K562 (cell line): Measurements from ENCODE around the gene OSCP1. TPM values are rescaled to one million over a fixed set of nuclear protein-coding genes. Genes with fewer than 3 reads are reported as not detected.

Experiments
- ATAC-seq: fragments of 200-7000 bp; cut with Tn5 transposase; 3 replicates; pipeline ENCODE4 v1.9.1; 2020; ENCODE audit warnings: moderate library complexity
- BruUV-seq: library from RNA; stranded (reverse); fragments of 400-500 nt; replicated peaks from 2 replicates; lab custom pipeline; 2021; lab: Mats Ljungman, UMichigan
- CTCF ChIA-PET: fragments of 300-600 bp; formaldehyde crosslinking; extraction: SDS; loops from one replicate; lab custom pipeline; 2021; ENCODE audit warnings: low intra/inter-chr PET ratio; lab: Yijun Ruan, JAX
- POLR2A ChIA-PET: fragments of 300-600, 350-650 bp; sonication (Branson Sonifier 250); formaldehyde crosslinking; extraction: SDS; loops from one replicate; lab custom pipeline; 2021; ENCODE audit warnings: antibody characterized with exemption, inconsistent platforms; lab: Yijun Ruan, JAX
- DNase-seq, 4 experiments: peaks; one replicate each; pipeline versions ENCODE4 v3.0.0 to v3.0.0-alpha.2; 2011 to 2018; ENCODE audit warnings: low spot score in 3 of 4, mixed read lengths in 3 of 4; ENCODE audit errors: extremely low read depth in 1 of 4
- FAIRE-seq: peaks from 2 replicates; lab custom pipeline; 2011; peaks lifted over from hg19 to GRCh38; lab: Jason Lieb, UNC
- H2AFZ ChIP-seq: 2 replicates; pipeline ENCODE4 v1.6.0; 2011; ENCODE audit warnings: low read depth, low read length, control low read depth, inconsistent platforms
- H3K27ac ChIP-seq: fragments of 200-600 bp; 3 replicates; pipeline ENCODE4 v1.8.0; 2011; ENCODE audit warnings: low read depth, mild to moderate bottlenecking, control low read depth, inconsistent platforms, low read length, moderate library complexity, mixed read lengths; ENCODE audit errors: extremely low read depth
- H3K27me3 ChIP-seq, 2 experiments: fragments of 300-600 bp in 1 of 2; 2 replicates in 1 of 2; 3 replicates in 1 of 2; pipeline versions ENCODE4 v1.6.0 to v1.8.0; 2011; ENCODE audit warnings: inconsistent platforms in 2 of 2, low read length in 2 of 2, mild to moderate bottlenecking in 1 of 2, mixed read lengths in 1 of 2, moderate library complexity in 1 of 2; ENCODE audit not compliant: control insufficient read depth in 2 of 2, insufficient read depth in 2 of 2
- H3K36me3 ChIP-seq: fragments of 300-600 bp; 3 replicates; pipeline ENCODE4 v1.8.0; 2011; ENCODE audit warnings: mild to moderate bottlenecking, low read length, inconsistent platforms; ENCODE audit not compliant: control insufficient read depth, insufficient read depth
- H3K4me1 ChIP-seq, 2 experiments: fragments of 200-600 bp in 1 of 2; replicated peaks in 1 of 2; 2 replicates in 1 of 2; 3 replicates in 1 of 2; pipeline versions ENCODE4 v1.5.1 to v1.8.0; 2011; ENCODE audit warnings: inconsistent platforms in 2 of 2, low read length in 2 of 2, mild to moderate bottlenecking in 1 of 2, mixed read lengths in 1 of 2, moderate library complexity in 1 of 2; ENCODE audit not compliant: control insufficient read depth in 2 of 2, insufficient read depth in 2 of 2
- H3K4me2 ChIP-seq: 2 replicates; pipeline ENCODE4 v1.6.1; 2011; ENCODE audit warnings: low read length, control low read depth, inconsistent platforms, mixed read lengths; ENCODE audit not compliant: insufficient read depth
- H3K4me3 ChIP-seq: fragments of 200-600 bp; sonication (generic), shearing (Covaris generic); 2 replicates; pipeline ENCODE4 v1.5.1; 2016; ENCODE audit warnings: control low read depth, inconsistent platforms
- H3K79me2 ChIP-seq: fragments of 200-600 bp; 3 replicates; pipeline ENCODE4 v1.8.0; 2011; ENCODE audit warnings: low read length, inconsistent platforms; ENCODE audit not compliant: control insufficient read depth, insufficient read depth
- H3K9ac ChIP-seq, 2 experiments: 2 replicates each; pipeline versions ENCODE4 v1.6.0 to v1.6.1; 2011; ENCODE audit warnings: low read depth in 2 of 2, low read length in 2 of 2, control low read depth in 1 of 2, inconsistent platforms in 1 of 2, mild to moderate bottlenecking in 1 of 2, mixed read lengths in 1 of 2; ENCODE audit not compliant: insufficient read depth in 1 of 2
- H3K9me1 ChIP-seq: one replicate; pipeline ENCODE4 v1.6.0; 2011; ENCODE audit warnings: inconsistent platforms, mild to moderate bottlenecking, low read length, moderate library complexity; ENCODE audit not compliant: control insufficient read depth, insufficient read depth
- H3K9me3 ChIP-seq: replicated peaks from 2 replicates; pipeline ENCODE4 v1.5.1; 2011; ENCODE audit warnings: low read depth, low read length, inconsistent platforms; ENCODE audit not compliant: control insufficient read depth, insufficient read depth
- H4K20me1 ChIP-seq: replicated peaks from 2 replicates; pipeline ENCODE4 v1.6.1; 2011; ENCODE audit warnings: low read length, inconsistent platforms, mixed read lengths; ENCODE audit not compliant: control insufficient read depth, insufficient read depth
- ARID3B ChIP-seq: fragments of 250-450 bp; sonication (Bioruptor Pico); IDR thresholded peaks from 2 replicates; pipeline ENCODE4 v1.4.0; 2020; ENCODE audit warnings: borderline replicate concordance
- COPS2 ChIP-seq: fragments of 450-650 bp; conservative IDR thresholded peaks from 2 replicates; pipeline ENCODE4 v1.6.1; 2016; ENCODE audit warnings: mild to moderate bottlenecking, moderate library complexity
- CREB3L1 ChIP-seq: fragments of 450-650 bp; IDR thresholded peaks from 2 replicates; pipeline ENCODE4 v1.6.1; 2014; ENCODE audit warnings: low read depth, mild to moderate bottlenecking, moderate library complexity, borderline replicate concordance
- E2F8 ChIP-seq: fragments of 450-650 bp; IDR thresholded peaks from 2 replicates; pipeline ENCODE4 v1.7.1; 2018; ENCODE audit warnings: mild to moderate bottlenecking, low read depth; ENCODE audit not compliant: partially characterized antibody
- FOXJ2 ChIP-seq: fragments of 200-800 bp; sonication (Bioruptor generic); IDR thresholded peaks from 2 replicates; pipeline ENCODE4 v1.6.1; 2016; ENCODE audit warnings: missing genetic modification characterization, missing compliant biosample characterization
- GATAD2A ChIP-seq: fragments of 450-650 bp; IDR thresholded peaks from 2 replicates; pipeline ENCODE4 v1.6.1; 2017
- HOMEZ ChIP-seq: fragments of 250-450 bp; sonication (Bioruptor Pico); IDR thresholded peaks from 2 replicates; pipeline ENCODE4 v1.4.0; 2020; ENCODE audit warnings: mild to moderate bottlenecking, moderate library complexity
- SMAD3 ChIP-seq: fragments of 450-650 bp; formaldehyde crosslinking; conservative IDR thresholded peaks from 2 replicates; pipeline ENCODE4 v1.4.0; 2020; ENCODE audit warnings: mild to moderate bottlenecking
- ZBTB49 ChIP-seq: sonication (generic); formaldehyde crosslinking; IDR thresholded peaks from 2 replicates; pipeline ENCODE4 v1.8.0; 2022; ENCODE audit warnings: missing genetic modification reagents, mild to moderate bottlenecking, borderline replicate concordance
- ZNF644 ChIP-seq: fragments of 200-800 bp; sonication (Bioruptor generic); IDR thresholded peaks from 2 replicates; pipeline ENCODE4 v1.6.1; 2016; ENCODE audit warnings: low read depth, missing genetic modification characterization, missing compliant biosample characterization
- WGBS: fragments of 100-300 bp; shearing (Covaris generic); methylation state at CpG from one replicate; pipeline ENCODE4 v1.1.6; 2016; ENCODE audit warnings: low coverage, mixed read lengths; ENCODE audit not compliant: insufficient coverage; ENCODE audit errors: missing lambda C conversion rate; 5-methylcytosine and 5-hydroxymethylcytosine counted together
- in situ Hi-C: fragments of 300-500 bp; cut with MboI; formaldehyde crosslinking; loops from 4 replicates; pipeline ENCODE4 v1.15.0; 2018; ENCODE audit warnings: inconsistent platforms, mixed read lengths
- intact Hi-C: fragments of 100-400 bp; cut with micrococcal nuclease; formaldehyde crosslinking; loops from 2 replicates; pipeline ENCODE4 v1.14.2; 2022
- polyA plus RNA-seq, 8 experiments: library from polyadenylated mRNA; depleted of rRNA in 4 of 8; stranded (reverse) in 5 of 8; unstranded in 3 of 8; fragments of >200 nt; fragmentation: Nextera tagmentation in 2 of 8; fragmentation: Illumina TruSeq in 1 of 8; extraction: Ambion mirVana in 2 of 8; extraction: Trizol in 1 of 8; gene quantifications; 2 replicates each; pipeline versions ENCODE4 v1.2.1 to v1.2.3, GENCODE V29; 2011 to 2014; ENCODE audit warnings: inconsistent platforms in 1 of 8, missing spikeins in 1 of 8
- total RNA-seq, 7 experiments: library from RNA; depleted of rRNA in 6 of 7; stranded (reverse); fragments of >200 nt in 6 of 7; fragmentation: Illumina TruSeq in 2 of 7; extraction: Trizol in 2 of 7; gene quantifications; 2 replicates each; pipeline versions ENCODE4 v1.2.1 to v1.2.3, GENCODE V29; 2011 to 2021; ENCODE audit warnings: low replicate concordance in 1 of 7

OSCP1 gene
- total and polyA plus RNA-seq, 9 of the 15 experiments (the other 6 are each of a cell fraction or from before 2014, with no cell fraction given): 0.15 to 0.40 (median 0.33) TPM; not detected in 5

GRCh38 chr1:36396359-36396758, 53.9 kb downstream of the OSCP1 start:
- peak overlapping the region in 1 of 2 experiments; percentile 1; a peak in 2 of 4 replicates for H3K9ac ChIP-seq
- DNase-seq: no peak
- intact Hi-C loops: no loop called here
- TF ChIP-seq FOXJ2 (tag) (no peak), GATAD2A (no peak), CREB3L1 (no peak), ZBTB49 (CRISPR knock-in tag) (no peak), ZNF644 (tag) (no peak), COPS2 (no peak), HOMEZ (no peak), SMAD3 (CRISPR knock-in tag) (no peak), E2F8 (no peak), ARID3B (CRISPR knock-in tag) (no peak)

More at GRCh38 chr1:36396359-36396758, 53.9 kb downstream of the OSCP1 start:
- TSS peak; percentile 49 for BruUV-seq
- CTCF ChIA-PET: no interaction called here
- Histone ChIP-seq H3K4me3 (no peak overlapping the region; the same call in 1 of the 2 replicates), H3K36me3 (peaks cover 30% of the 10 kb centered on the region), H3K9me1 (no peaks in the 10 kb centered on the region), H3K27me3 (no peaks in the 10 kb centered on the region), H3K27ac (no peak overlapping the region), H2AFZ (no peak overlapping the region), H3K4me2 (peak overlapping the region; percentile 97; the same call in 1 of the 2 replicates), H3K4me1 (peaks cover 20 to 34% of the 10 kb centered on the region in 2 experiments), H3K79me2 (peaks cover 27% of the 10 kb centered on the region), H4K20me1 (no peaks in the 10 kb centered on the region), H3K9me3 (no peaks in the 10 kb centered on the region)
- 46% methylated on average over 6 of the region's 6 CpGs for WGBS
- in situ Hi-C loops: no loop called here
- FAIRE-seq: no peak
- POLR2A ChIA-PET: interaction anchor here (0.5 to 10.6 kb wide), 5 partner anchors 10 to 1293 kb away, joined by 3 to 315 read pairs (median 6); partner anchors contain the start of gene STK40
- no peak for ATAC-seq
